Measurements from ENCODE around the gene SDS. TPM values are rescaled to one million over a fixed set of nuclear protein-coding genes. Genes with fewer than 3 reads are reported as not detected.

The SDS gene
- total RNA-seq, 1 experiment from 2014 or later, result not detected

GRCh38 chr12:113449839-113450238 is 46.2 kb upstream of the SDS start:
- no peak for DNase-seq
- Histone ChIP-seq H3K27ac (no peak overlapping the region), H3K79me2 (ENCODE audit: low read depth) (no peaks in the 10 kb centered on the region), H3K27me3 (ENCODE audit: insufficient read depth, low read depth) (0 out of 2 replicates have a peak, but pooled peaks cover 6% of the 10 kb centered on the region), H3K4me3 (no peak overlapping the region), H3F3A (ENCODE audit: insufficient read depth, low read depth) (peaks cover 10% of the 10 kb centered on the region; the same call in 1 of the 2 replicates), H4K20me1 (ENCODE audit: insufficient read depth) (no peaks in the 10 kb centered on the region), H3K9me3 (ENCODE audit: insufficient read depth, low read depth) (no peaks in the 10 kb centered on the region), H3K36me3 (ENCODE audit: low read depth) (no peaks in the 10 kb centered on the region), H3K4me2 (no peak overlapping the region), H3K9me2 (ENCODE audit: insufficient read depth) (no peaks in the 10 kb centered on the region), H2AFZ (no peak overlapping the region), H3K4me1 (replicated peaks; ENCODE audit: insufficient read depth) (no peaks in the 10 kb centered on the region)
- CTCF ChIA-PET, result interaction anchor here (1.2 kb wide), 1 partner anchor 13 kb away, joined by 5 read pairs; no protein-coding TSS in a partner anchor
- no TSS peak for BruUV-seq (replicated peaks)
- intact Hi-C loops (cut with micrococcal nuclease; ENCODE audit: unreplicated experiment), result no loop called here
- POLR2A ChIA-PET (ENCODE audit: unreplicated experiment), result no interaction called here
- TF ChIP-seq EZH2 (IDR thresholded peaks at IDR 0.05; ENCODE audit: low read depth), result no peak

GRCh38 chr12:113449299-113449698 is 45.6 kb upstream of the SDS start:
- no peaks in the 10 kb centered on the region for H4K20me1 ChIP-seq (ENCODE audit: insufficient read depth)
- no TSS peak for BruUV-seq (replicated peaks)
- intact Hi-C loops (cut with micrococcal nuclease; ENCODE audit: unreplicated experiment), result no loop called here
- H3F3A ChIP-seq (ENCODE audit: insufficient read depth, low read depth), result peaks cover 10% of the 10 kb centered on the region; the same call in 1 of the 2 replicates
- H3K9me3 ChIP-seq (ENCODE audit: insufficient read depth, low read depth), result no peaks in the 10 kb centered on the region
- H3K4me3 ChIP-seq, result no peak overlapping the region
- ChIA-PET POLR2A (ENCODE audit: unreplicated experiment) (no interaction called here), CTCF (interaction anchor here (1.2 kb wide), 1 partner anchor 13 kb away, joined by 5 read pairs; no protein-coding TSS in a partner anchor)
- 0 out of 2 replicates have a peak, but pooled peaks cover 6% of the 10 kb centered on the region for H3K27me3 ChIP-seq (ENCODE audit: insufficient read depth, low read depth)
- no peaks in the 10 kb centered on the region for H3K4me1 ChIP-seq (replicated peaks; ENCODE audit: insufficient read depth)
- no peak for DNase-seq
- no peaks in the 10 kb centered on the region for H3K36me3 ChIP-seq (ENCODE audit: low read depth)
- no peaks in the 10 kb centered on the region for H3K79me2 ChIP-seq (ENCODE audit: low read depth)
- no peaks in the 10 kb centered on the region for H3K9me2 ChIP-seq (ENCODE audit: insufficient read depth)
- H2AFZ ChIP-seq, result no peak overlapping the region
- TF ChIP-seq EZH2 (IDR thresholded peaks at IDR 0.05; ENCODE audit: low read depth) (no peak), CTCF (conservative IDR thresholded peaks at IDR 0.05) (no peak)
- no peak overlapping the region for H3K4me2 ChIP-seq
- H3K27ac ChIP-seq, result no peak overlapping the region

- H3K79me2 ChIP-seq (ENCODE audit: low read depth), result no peaks in the 10 kb centered on the region
- no peak overlapping the region for H3K4me3 ChIP-seq
- H4K20me1 ChIP-seq (ENCODE audit: insufficient read depth), result no peaks in the 10 kb centered on the region
- H3K27me3 ChIP-seq (ENCODE audit: insufficient read depth, low read depth), result 0 out of 2 replicates have a peak, but pooled peaks cover 6% of the 10 kb centered on the region
- CTCF ChIA-PET, result interaction anchor here (1.2 kb wide), 1 partner anchor 14 kb away, joined by 5 read pairs; no protein-coding TSS in a partner anchor
- TF ChIP-seq CTCF (conservative IDR thresholded peaks at IDR 0.05) (no peak), EZH2 (IDR thresholded peaks at IDR 0.05; ENCODE audit: low read depth) (no peak)
- H2AFZ ChIP-seq, result no peak overlapping the region
- DNase-seq, result no peak
- H3F3A ChIP-seq (ENCODE audit: insufficient read depth, low read depth), result peaks cover 10% of the 10 kb centered on the region; the same call in 1 of the 2 replicates
- no TSS peak for BruUV-seq (replicated peaks)
- intact Hi-C loops (cut with micrococcal nuclease; ENCODE audit: unreplicated experiment), result no loop called here
- H3K27ac ChIP-seq, result no peak overlapping the region
- no peaks in the 10 kb centered on the region for H3K4me1 ChIP-seq (replicated peaks; ENCODE audit: insufficient read depth)
- no peak overlapping the region for H3K4me2 ChIP-seq
- H3K9me3 ChIP-seq (ENCODE audit: insufficient read depth, low read depth), result no peaks in the 10 kb centered on the region
- H3K36me3 ChIP-seq (ENCODE audit: low read depth), result no peaks in the 10 kb centered on the region
- H3K9me2 ChIP-seq (ENCODE audit: insufficient read depth), result no peaks in the 10 kb centered on the region
- POLR2A ChIA-PET (ENCODE audit: unreplicated experiment), result no interaction called here
Observed at GRCh38 chr12:113448873-113449272, 45.2 kb upstream of the SDS start.

Measured in PC-9 (cell line).